Fibroblast of skin of left quadriceps (primary cell): ENCODE data around the gene HNRNPC.
"Not testable (repeated sequence)": the region's sequence is repeated elsewhere in the genome, so short reads cannot be mapped to it uniquely, and the experiment has no call there.

Experiments used
- DNase-seq, 2 experiments: peaks; one replicate each; pipeline ENCODE4 v3.0.0-alpha.2; 2013; ENCODE audit warnings: low read depth in 2 of 2

Gene HNRNPC

DNA sequence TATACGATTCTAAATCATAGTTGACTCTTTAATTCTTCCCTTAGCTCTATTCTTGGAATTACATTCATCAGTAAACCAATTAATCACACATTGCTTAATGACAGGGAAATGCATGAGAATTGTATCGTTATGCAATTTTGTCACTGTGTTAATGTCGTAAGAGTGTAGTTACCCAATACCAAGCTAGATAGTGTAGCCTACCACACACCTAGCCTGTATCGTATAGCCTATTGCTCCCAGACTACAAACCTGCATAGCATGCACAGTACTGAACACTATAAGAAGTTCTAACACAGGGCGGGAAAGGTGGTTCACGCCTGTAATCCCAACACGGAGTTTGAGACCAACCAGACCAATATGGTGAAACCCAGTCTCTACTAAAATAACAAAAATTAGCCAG, 24.7 kb downstream of the HNRNPC start:
- no peak for DNase-seq

DNA sequence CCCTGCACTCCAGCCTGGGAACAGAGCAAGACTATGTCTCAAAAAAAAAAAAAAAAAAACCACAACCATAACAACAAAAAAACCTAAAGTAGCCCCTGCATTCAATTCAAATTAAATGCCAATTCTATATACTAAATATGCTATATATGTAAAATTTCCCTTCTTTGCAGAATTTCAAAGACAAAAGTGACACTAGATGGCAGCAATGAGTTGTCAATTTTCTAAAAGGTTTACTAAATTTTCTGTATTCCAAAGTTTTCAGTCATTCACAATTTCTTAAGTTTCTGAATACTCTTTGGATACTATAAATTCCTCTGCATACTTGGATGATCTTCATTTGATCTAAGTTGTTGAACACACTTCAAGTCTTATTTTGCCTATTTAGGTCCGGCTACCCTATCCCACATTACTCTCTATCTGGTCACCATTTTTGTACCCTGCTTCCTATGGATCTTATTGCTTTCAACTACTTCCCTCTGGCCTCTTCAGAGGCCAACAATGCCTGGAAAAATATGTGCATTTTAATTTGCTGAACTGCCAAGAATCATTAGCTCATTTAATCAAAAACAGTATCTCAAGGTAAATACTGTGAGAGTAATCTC, 27.9 kb downstream of the HNRNPC start:
- peak in 1 of 2 experiments; percentile 32 for DNase-seq

DNA sequence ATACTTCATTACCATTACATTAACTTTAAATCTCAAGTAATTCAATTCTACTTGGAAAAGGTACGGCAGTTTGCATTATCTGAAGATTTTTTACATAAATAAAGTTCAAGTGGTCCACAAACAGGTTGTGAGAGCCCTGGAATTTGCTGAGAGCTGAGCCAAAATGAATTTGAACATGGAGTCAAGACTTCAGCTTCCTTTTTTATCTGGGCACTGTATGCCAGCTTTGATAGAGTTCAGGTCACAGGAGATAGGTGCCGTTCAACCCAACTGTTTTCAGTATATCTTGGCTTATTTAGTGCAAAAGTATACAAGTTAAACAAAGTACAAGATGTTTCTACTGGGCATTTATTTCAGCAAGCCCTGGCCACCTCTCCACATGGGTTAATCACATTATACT, 28.8 kb downstream of the HNRNPC start:
- no peak for DNase-seq

GRCh38 chr14:21238823-21239518, 30.3 kb downstream of the HNRNPC start:
- no peak for DNase-seq

DNA sequence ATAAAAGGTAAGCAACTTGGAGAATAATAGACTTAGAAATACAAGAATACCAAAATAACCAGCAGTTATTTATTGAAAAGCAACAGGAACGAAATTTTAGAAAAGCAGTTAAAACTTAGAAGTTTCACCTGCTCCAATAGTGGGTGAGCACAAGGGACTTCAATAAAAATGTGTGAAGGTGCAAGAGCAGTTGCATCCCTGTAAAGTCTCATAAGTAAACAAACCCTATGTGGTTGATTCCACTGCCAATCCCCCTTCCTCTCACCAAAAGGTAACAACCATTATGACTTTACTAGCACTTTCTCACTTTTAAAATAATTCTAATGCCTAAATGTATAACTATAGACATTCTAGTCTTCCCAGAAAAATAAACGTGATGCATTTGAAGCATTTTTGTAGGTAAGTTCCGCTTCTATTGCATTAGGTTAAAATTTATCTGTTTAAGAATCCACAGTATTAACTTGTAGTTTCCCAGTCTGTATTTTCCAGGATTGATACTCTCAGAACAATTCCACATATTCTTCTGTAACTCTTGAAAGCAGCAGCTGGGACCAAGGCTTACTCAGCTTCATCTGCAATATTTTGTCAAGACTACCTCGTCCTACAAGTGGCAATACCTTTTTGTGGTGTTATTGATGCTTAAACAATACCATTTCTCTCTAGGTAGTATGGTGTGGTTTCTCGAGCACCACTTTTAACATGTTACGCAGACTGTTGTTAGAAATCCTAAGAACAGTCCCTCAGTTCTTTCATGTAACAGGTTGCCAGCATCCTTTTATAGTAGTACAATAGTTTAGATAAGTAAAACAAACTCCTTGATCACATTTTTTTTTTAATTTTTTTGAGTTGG, 32.1 kb downstream of the HNRNPC start:
- no peak for DNase-seq

DNA sequence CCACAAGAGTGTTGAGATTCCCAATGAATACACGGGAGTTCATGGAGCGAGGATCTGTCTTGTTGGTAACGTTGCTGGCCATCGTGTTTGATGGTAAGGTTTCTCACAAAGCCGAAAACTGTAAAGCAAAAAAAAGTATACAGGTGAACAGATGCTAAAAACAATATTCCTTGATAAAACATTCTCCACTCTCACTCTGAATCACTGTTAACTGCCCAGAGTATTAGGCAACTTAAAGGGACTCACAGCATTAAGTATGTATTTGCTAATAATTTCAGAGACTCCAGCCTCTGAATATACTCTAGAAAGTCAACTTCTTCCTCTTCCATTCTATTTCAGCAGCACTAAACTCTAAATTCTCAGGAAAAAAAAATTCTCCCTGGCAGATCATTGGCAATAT, 35.1 kb downstream of the HNRNPC start:
- no peak for DNase-seq

GRCh38 chr14:21233457-21234076, 35.7 kb downstream of the HNRNPC start:
- DNase-seq, result no peak

DNA sequence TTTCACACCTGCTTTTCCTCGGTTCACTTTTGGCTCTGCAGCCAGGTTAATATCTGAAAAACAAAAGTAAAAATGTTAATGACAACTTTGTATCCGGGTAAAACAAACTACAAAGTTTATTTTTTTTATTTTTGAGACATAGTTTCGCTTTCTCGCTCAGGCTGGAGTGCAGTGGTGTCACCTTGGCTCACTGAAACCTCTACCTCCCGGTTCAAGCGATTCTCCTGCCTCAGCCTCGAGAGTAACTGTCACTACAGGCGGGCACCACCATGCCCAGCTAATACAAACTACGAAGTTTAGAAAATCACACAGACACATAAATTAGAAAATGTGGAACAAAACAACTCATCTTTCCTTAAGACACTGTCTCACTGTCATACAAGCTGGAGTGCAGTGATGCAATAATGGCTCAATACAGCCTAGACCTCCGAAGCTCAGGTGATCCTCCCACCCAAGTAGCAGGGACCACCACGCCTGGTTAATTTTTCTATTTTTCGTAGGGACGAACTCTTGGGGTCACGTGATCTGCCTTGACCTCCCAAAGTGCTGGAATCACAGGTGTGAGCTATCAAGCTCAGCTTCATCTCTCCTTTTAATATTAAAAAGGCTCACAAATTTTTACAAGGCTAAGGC, 38.1 kb downstream of the HNRNPC start:
- no peak for DNase-seq

DNA sequence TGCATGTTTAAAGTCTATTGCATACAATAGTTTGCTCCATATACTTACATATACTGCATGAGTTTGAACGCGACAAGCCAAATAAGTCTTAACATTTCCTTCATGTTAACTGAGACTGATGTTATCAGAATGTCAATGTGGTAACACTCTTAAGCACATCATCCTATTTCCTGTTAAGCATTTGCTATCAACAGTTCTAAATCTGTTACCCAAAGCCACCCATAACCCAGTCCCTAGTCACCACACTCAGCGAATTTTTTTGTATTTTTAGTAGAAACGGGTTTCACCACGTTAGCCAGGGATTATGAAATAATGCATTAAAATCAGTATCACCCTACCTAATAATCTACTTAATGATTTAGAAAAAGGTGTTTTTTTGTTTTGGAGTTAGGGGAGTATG, 39.4 kb downstream of the HNRNPC start:
- DNase-seq, result no peak

DNA sequence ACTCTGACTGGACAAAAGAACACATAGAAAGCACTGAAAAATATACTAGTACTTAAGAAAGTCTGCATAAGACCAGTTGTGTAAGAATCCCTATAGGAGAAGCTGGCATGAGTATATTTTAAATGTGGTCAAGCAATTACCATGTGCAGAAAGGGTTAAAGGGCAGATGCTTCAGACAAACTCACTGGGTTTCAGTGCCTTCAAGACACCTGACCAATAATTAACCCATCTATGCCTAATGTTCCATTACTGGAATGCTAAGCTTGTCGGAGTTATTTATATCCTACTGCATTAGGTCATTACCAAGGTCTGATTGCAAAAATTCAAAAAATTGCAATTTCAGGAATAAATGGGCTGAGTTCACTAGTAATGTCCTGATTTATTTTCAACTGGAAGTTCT, 41.3 kb downstream of the HNRNPC start:
- DNase-seq, result no peak

DNA sequence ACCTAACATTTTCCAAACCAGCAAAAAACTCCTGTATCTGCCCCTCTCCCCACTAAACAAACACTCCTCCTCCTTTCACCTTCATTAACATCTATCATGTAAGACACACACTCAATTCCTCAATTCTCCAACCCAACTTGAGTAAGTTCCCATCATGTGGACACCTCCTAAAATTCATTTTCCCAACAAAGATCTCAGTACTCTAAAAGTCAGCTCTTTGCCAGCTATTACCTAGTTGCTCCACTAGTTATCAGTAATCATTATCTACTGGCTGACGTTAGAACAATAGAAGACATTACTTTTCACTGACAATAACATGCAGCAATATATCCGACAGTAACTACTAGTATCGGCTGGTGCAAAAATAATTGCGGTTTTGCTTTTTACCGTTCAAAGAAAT, 42.1 kb downstream of the HNRNPC start:
- DNase-seq, result no peak

DNA sequence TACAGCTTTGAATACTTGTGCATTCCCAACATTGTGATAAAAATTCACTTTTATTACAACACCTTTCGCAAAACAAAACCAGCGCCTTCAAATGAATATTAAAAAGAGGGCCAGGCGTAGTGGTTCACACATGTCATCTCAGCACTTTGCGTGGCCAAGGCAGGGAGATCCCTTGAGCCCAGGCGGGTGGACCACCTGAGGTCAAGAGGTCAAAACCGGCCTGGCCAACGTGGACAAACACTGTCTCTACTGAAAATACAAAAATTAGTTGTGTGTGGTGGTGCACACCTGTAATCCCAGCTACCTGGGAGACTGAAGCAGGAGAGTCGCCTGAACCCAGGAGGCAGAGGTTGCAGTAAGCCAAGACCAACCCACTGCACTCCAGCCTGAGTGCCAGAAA, 42.8 kb downstream of the HNRNPC start:
- DNase-seq, result no peak

DNA sequence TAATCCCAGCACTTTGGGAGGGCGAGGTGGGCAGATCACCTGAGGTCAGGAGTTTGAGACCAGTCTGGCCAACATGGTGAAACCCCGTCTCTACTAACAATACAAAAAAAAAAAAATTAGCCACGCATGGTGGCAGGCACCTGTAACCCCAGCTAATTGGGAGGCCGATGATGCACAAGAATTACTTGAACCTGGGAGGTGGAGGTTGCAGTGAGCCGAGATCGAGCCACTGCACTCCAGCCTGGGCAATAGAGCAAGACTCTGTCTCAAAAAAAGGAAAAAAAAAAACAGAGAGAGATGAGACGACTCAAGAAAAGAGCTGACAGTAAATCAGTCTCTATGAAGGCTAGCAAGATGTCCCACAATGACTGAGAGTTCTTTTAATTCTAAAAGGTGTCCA, 44.1 kb downstream of the HNRNPC start:
- DNase-seq, result not testable (repeated sequence)

DNA sequence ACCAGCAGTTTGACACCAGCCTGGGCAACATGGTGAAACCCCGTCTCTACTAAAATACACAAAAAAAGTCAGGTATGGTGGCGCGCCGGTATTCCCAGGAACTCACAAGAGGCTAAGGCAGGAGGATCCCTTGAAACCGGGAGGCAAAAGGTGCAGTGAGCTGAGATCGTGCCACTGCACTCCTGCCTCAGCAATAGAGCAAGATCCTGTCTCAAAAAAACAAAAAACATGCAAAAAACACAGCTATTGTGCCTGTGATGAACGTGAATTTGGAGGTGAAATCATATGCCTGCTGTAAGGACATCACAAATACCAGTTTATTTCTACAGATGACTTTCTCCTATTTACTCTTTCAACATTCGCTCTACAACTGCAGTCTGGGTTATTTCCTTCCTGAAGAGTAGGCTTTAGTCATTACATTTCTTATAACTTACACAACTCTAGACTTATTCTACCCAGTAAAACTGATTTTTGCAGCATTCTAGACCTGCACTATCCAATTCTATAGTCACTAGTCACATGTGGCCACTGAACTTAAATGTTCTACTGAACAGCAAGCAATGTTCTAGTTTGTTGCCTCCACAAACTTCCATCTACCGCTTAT, 48.3 kb downstream of the HNRNPC start:
- DNase-seq, result peak in 1 of 2 experiments; percentile 4

DNA sequence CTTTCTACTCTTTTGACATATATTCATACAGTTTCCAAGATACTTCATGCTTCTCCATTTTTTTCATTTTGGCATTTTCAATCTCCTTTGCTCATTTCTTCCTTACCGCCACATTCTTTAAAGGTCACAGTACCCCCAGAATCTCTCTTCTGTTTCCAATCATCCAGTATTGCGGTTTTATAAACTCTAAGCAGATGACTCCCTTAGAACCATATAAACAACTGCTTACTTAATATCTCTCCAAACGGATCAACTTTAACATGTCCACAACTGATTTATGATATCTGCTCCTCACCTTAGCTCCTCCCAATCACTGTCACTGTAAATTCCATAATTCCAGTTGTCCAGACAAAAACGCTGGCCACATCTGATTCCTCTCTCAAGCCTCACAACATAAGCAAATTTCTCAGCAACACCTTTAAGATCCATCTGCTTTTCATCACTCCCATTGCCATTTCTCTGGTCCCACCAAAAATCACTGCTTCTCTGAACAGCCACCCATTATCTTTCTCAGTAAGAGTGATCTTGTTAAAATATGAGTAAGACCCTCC, 49.6 kb downstream of the HNRNPC start:
- DNase-seq, result peak; percentile 30 to 35

- DNase-seq, result no peak
Measured at GRCh38 chr14:21219120-21219519, 50.1 kb downstream of the HNRNPC start.

DNA sequence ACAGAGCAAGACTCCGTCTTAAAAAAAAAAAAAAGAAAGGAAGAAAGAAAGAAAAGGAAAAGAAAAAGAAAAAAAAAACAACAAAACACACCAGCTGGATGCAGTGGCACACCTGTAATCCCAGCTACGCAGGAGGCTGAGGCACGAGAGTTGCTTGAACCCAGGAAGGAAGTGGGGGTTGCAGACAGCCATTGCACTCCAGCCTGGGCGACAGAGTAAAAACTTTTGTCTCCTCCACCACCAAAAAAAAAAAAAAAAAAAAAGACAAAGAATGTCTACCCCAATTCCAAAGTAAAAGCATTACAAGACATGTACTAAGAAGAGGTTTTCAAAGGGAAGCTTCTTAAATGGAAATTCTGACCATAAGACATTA, 53.4 kb downstream of the HNRNPC start:
- DNase-seq, result no peak

DNA sequence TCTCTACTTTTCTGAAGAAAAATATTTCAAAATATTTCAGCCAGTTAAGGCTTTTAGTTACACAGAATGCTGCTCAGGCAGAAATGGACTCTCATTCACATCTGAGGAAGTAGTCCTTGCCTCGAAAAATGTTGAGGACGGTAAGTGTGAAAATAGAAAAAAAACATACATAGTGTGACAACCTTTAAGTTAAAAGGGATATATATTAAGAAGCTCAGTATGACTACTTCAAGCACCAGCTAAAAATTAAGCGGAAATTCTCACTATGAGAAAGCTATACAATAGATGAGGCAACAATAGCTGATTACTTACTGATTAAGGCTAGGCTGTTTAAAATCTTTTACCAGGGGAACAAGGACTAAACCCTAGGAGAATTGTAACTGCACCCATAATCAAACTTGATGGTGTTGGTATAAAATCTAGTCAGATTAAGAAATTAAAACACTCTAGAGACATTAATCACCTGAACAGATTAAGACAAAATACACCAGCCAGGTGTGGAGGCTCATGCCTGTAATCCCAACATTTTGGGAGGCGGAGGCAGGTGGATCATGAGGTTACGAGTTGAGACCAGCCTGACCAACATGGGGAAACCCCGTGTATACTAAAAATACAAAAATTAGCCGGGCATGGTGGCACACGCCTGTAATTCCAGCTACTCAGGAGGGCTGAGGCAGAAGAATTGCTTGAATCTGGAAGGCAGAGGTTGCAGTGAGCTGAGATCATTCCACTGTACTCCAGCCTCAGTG, 53.9 kb downstream of the HNRNPC start:
- DNase-seq, result no peak

DNA sequence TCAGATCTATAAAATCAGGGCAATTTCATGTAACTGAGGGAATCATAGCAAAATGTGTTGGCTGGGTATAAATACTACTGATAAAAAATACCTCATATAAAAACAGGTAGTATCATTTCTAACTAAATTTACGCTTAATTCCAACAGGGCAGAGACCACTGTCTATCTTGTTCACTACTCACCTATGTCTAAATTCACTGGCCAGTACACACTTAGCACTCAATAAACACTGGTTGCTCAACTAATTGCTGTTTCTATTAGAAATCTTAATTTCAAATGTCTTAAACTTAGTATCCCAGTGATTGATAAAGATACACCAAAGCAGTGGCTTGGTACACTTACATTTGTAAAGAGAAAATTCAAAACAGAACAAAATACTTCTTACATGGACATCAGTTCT, 55.6 kb downstream of the HNRNPC start:
- DNase-seq, result no peak

- not testable (repeated sequence) for DNase-seq
Measured at GRCh38 chr14:21212824-21213223, 56.4 kb downstream of the HNRNPC start.

- DNase-seq, result no peak
Measured at GRCh38 chr14:21211509-21211908, 57.7 kb downstream of the HNRNPC start.
